GM18511 (cell line): ENCODE results near the gene ADAMTS19.
"Not testable (repeated sequence)": the region's sequence is repeated elsewhere in the genome, so short reads cannot be mapped to it uniquely, and the experiment has no call there.

Experiments
- ATAC-seq: cut with Tn5 transposase; IDR thresholded peaks from one replicate; pipeline ENCODE4 v1.9.1; 2021; ENCODE audit warnings: mild to moderate bottlenecking, moderate library complexity; ENCODE audit not compliant: unreplicated experiment

The ADAMTS19 gene

GRCh38 chr5:129459777-129460671, at the start of gene ADAMTS19:
Gene ADAMTS19, plus strand, starts transcription at chr5:129460298. Its CDS starts 94 bp downstream, at chr5:129460392.
- no peak for ATAC-seq

- ATAC-seq = no peak
Measured at GRCh38 chr5:129410488-129410887, 49.6 kb upstream of the ADAMTS19 start.

- ATAC-seq = no peak
Measured at GRCh38 chr5:129412721-129413120, 47.4 kb upstream of the ADAMTS19 start.

GRCh38 chr5:129413570-129413969, 46.5 kb upstream of the ADAMTS19 start:
- ATAC-seq = no peak

GRCh38 chr5:129419292-129419691, 40.8 kb upstream of the ADAMTS19 start:
- no peak for ATAC-seq

GRCh38 chr5:129425031-129425430, 35.1 kb upstream of the ADAMTS19 start:
- no peak for ATAC-seq

- no peak for ATAC-seq
Measured at GRCh38 chr5:129426071-129426470, 34.0 kb upstream of the ADAMTS19 start.

- ATAC-seq = not testable (repeated sequence)
Measured at GRCh38 chr5:129428636-129429035, 31.5 kb upstream of the ADAMTS19 start.

- ATAC-seq = no peak
Measured at GRCh38 chr5:129431406-129431805, 28.7 kb upstream of the ADAMTS19 start.

GRCh38 chr5:129438322-129438721, 21.8 kb upstream of the ADAMTS19 start:
- ATAC-seq = no peak

GRCh38 chr5:129440424-129440823, 19.7 kb upstream of the ADAMTS19 start:
- ATAC-seq = no peak

- ATAC-seq = no peak
Measured at GRCh38 chr5:129441096-129441495, 19.0 kb upstream of the ADAMTS19 start.

GRCh38 chr5:129445379-129445778, 14.7 kb upstream of the ADAMTS19 start:
- ATAC-seq = peak; percentile 67

- ATAC-seq = no peak
Measured at GRCh38 chr5:129447968-129448367, 12.1 kb upstream of the ADAMTS19 start.

GRCh38 chr5:129448654-129449053, 11.4 kb upstream of the ADAMTS19 start:
- ATAC-seq = no peak

- ATAC-seq = no peak
Measured at GRCh38 chr5:129454461-129454860, 5.6 kb upstream of the ADAMTS19 start.

GRCh38 chr5:129459450-129459776, 685 bp upstream of the ADAMTS19 start:
- no peak for ATAC-seq

GRCh38 chr5:129460672-129460935, 506 bp downstream of the ADAMTS19 start:
- ATAC-seq = no peak

- peak; percentile 69 for ATAC-seq
Measured at GRCh38 chr5:129460936-129461710, 1.0 kb downstream of the ADAMTS19 start.

- ATAC-seq = no peak
Measured at GRCh38 chr5:129461711-129462332, 1.7 kb downstream of the ADAMTS19 start.

- ATAC-seq = no peak
Measured at GRCh38 chr5:129465776-129466344, 5.8 kb downstream of the ADAMTS19 start.
